HepG2 (cell line): ENCODE measurements around the gene KRT1. TPM values are rescaled to one million over a fixed set of nuclear protein-coding genes. Genes with fewer than 3 reads are reported as not detected.

Source experiments
- ATAC-seq: fragments of 200-7000 bp; cut with Tn5 transposase; 3 replicates; pipeline ENCODE4 v1.9.1; 2020; ENCODE audit warnings: mild to moderate bottlenecking, moderate library complexity
- BruUV-seq: library from RNA; stranded (reverse); fragments of 400-500 nt; replicated peaks from 2 replicates; lab custom pipeline; 2021; lab: Mats Ljungman, UMichigan
- CTCF ChIA-PET: fragments of 300-600 bp; formaldehyde crosslinking; extraction: SDS; loops from one replicate; lab custom pipeline; 2021; ENCODE audit warnings: low total read pairs, inconsistent platforms, low intra/inter-chr PET ratio; lab: Yijun Ruan, JAX
- POLR2A ChIA-PET: fragments of 350-600 bp; sonication (Branson Sonifier 250); formaldehyde crosslinking; loops from one replicate; lab custom pipeline; 2020; ENCODE audit warnings: antibody characterized with exemption, inconsistent platforms; lab: Yijun Ruan, JAX
- DNase-seq: peaks from one replicate; pipeline ENCODE4 v3.0.0-alpha.2; 2015; ENCODE audit warnings: low spot score
- FAIRE-seq: peaks from 3 replicates; lab custom pipeline; 2011; peaks lifted over from hg19 to GRCh38; lab: Jason Lieb, UNC
- H2AFZ ChIP-seq: one replicate; pipeline ENCODE4 v1.6.1; 2011; ENCODE audit warnings: low read length, inconsistent platforms
- H3K27ac ChIP-seq: fragments of 300-600 bp; 3 replicates; pipeline ENCODE4 v1.8.0; 2011; ENCODE audit warnings: mixed run types, mild to moderate bottlenecking, mixed read lengths, low read length, inconsistent platforms; ENCODE audit not compliant: insufficient read depth; ENCODE audit errors: extremely low read length
- H3K27me3 ChIP-seq, 2 experiments: fragments of 200-600 bp in 1 of 2; 2 replicates in 1 of 2; 3 replicates in 1 of 2; pipeline versions ENCODE4 v1.6.0 to v1.8.0; 2011; ENCODE audit warnings: low read length in 2 of 2, mild to moderate bottlenecking in 2 of 2, moderate library complexity in 2 of 2, inconsistent platforms in 1 of 2; ENCODE audit not compliant: insufficient read depth in 2 of 2, control insufficient read depth in 1 of 2
- H3K36me3 ChIP-seq, 2 experiments: fragments of 200-600 bp in 1 of 2; replicated peaks in 1 of 2; 2 replicates in 1 of 2; 3 replicates in 1 of 2; pipeline versions ENCODE4 v1.5.1 to v1.8.0; 2011; ENCODE audit warnings: low read length in 2 of 2, inconsistent platforms in 1 of 2; ENCODE audit not compliant: insufficient read depth in 2 of 2, control insufficient read depth in 1 of 2
- H3K4me1 ChIP-seq: 2 replicates; pipeline ENCODE4 v1.5.1; 2012; ENCODE audit warnings: low read length, inconsistent platforms; ENCODE audit not compliant: insufficient read depth
- H3K4me2 ChIP-seq: 2 replicates; pipeline ENCODE4 v1.6.0; 2011; ENCODE audit warnings: low read depth, low read length, inconsistent platforms
- H3K4me3 ChIP-seq, 3 experiments: fragments of 200-600 bp in 1 of 3; sonication (generic), shearing (Covaris generic) in 1 of 3; replicated peaks in 1 of 3; 2 replicates each; pipeline ENCODE4 v1.5.1; 2011 to 2016; ENCODE audit warnings: low read length in 3 of 3, inconsistent platforms in 2 of 3, low read depth in 2 of 3, mild to moderate bottlenecking in 2 of 3, control low read depth in 1 of 3, mixed read lengths in 1 of 3; ENCODE audit not compliant: insufficient read depth in 1 of 3
- H3K79me2 ChIP-seq: one replicate; pipeline ENCODE4 v1.6.1; 2011; ENCODE audit warnings: low read length, inconsistent platforms; ENCODE audit not compliant: insufficient read depth
- H3K9ac ChIP-seq: 2 replicates; pipeline ENCODE4 v1.6.0; 2011; ENCODE audit warnings: mild to moderate bottlenecking, low read depth, low read length, inconsistent platforms; ENCODE audit not compliant: insufficient read depth
- H3K9me3 ChIP-seq: 2 replicates; pipeline ENCODE4 v1.5.1; 2012; ENCODE audit warnings: mild to moderate bottlenecking, low read length
- H4K20me1 ChIP-seq: 2 replicates; pipeline ENCODE4 v1.6.0; 2011; ENCODE audit warnings: inconsistent platforms, mild to moderate bottlenecking, low read length, moderate library complexity; ENCODE audit not compliant: insufficient read depth
- ELF4 ChIP-seq: sonication (generic); formaldehyde crosslinking; IDR thresholded peaks from 2 replicates; pipeline ENCODE4 v1.5.0; 2020; ENCODE audit warnings: missing genetic modification reagents, mild to moderate bottlenecking, moderate library complexity, borderline replicate concordance
- FOXO1 ChIP-seq: sonication (generic); formaldehyde crosslinking; IDR thresholded peaks from 2 replicates; pipeline ENCODE4 v1.4.0; 2020; ENCODE audit warnings: missing genetic modification reagents
- HOXA5 ChIP-seq: sonication (generic); formaldehyde crosslinking; IDR thresholded peaks from 2 replicates; pipeline ENCODE4 v1.4.0; 2020; ENCODE audit warnings: missing genetic modification reagents
- KDM1A ChIP-seq: IDR thresholded peaks from 2 replicates; pipeline ENCODE4 v1.6.1; 2016; ENCODE audit warnings: missing compliant biosample characterization
- MED13 ChIP-seq: sonication (generic); formaldehyde crosslinking; IDR thresholded peaks from 2 replicates; pipeline ENCODE4 v1.5.0; 2020; ENCODE audit warnings: missing genetic modification reagents
- PHF21A ChIP-seq: sonication (generic); formaldehyde crosslinking; IDR thresholded peaks from 2 replicates; pipeline ENCODE4 v1.5.0; 2020; ENCODE audit warnings: mild to moderate bottlenecking, missing genetic modification reagents
- TAF1 ChIP-seq: sonication (generic); formaldehyde crosslinking; IDR thresholded peaks from 2 replicates; pipeline ENCODE4 v1.4.0; 2020; ENCODE audit warnings: missing genetic modification reagents
- ZBTB42 ChIP-seq: sonication (generic); formaldehyde crosslinking; IDR thresholded peaks from 2 replicates; pipeline ENCODE4 v1.5.0; 2020; ENCODE audit warnings: mild to moderate bottlenecking, missing genetic modification reagents
- ZC3H4 ChIP-seq: sonication (generic); formaldehyde crosslinking; IDR thresholded peaks from 2 replicates; pipeline ENCODE4 v1.4.0; 2020; ENCODE audit warnings: missing genetic modification reagents, borderline replicate concordance
- ZMYM4 ChIP-seq: sonication (generic); formaldehyde crosslinking; IDR thresholded peaks from 2 replicates; pipeline ENCODE4 v1.8.1; 2023; ENCODE audit warnings: mild to moderate bottlenecking, missing genetic modification reagents
- ZNF17 ChIP-seq: sonication (generic); formaldehyde crosslinking; IDR thresholded peaks from 2 replicates; pipeline ENCODE4 v1.5.0; 2020; ENCODE audit warnings: mild to moderate bottlenecking, missing genetic modification reagents
- ZNF644 ChIP-seq: IDR thresholded peaks from 2 replicates; pipeline ENCODE4 v1.6.1; 2016; ENCODE audit warnings: low read depth
- WGBS: methylation state at CpG from one replicate; pipeline ENCODE4 v1.1.6; 2017; ENCODE audit warnings: low lambda C conversion rate; 5-methylcytosine and 5-hydroxymethylcytosine counted together
- in situ Hi-C: cut with HindIII; loops from 2 replicates; pipeline ENCODE4 v1.10.0; 2017; ENCODE audit warnings: low pct_unique_long_range_greater_than_20kb; ENCODE audit not compliant: extremely low pct_ligation_motif_present
- intact Hi-C: fragments of 100-400 bp; cut with micrococcal nuclease; formaldehyde crosslinking; loops from one replicate; pipeline ENCODE4 v1.10.0; 2022; ENCODE audit not compliant: unreplicated experiment
- polyA plus RNA-seq, 8 experiments: library from polyadenylated mRNA; depleted of rRNA in 3 of 8; stranded (reverse) in 7 of 8; unstranded in 1 of 8; fragments of >200 nt; fragmentation: Illumina TruSeq in 4 of 8; extraction: Trizol in 4 of 8; gene quantifications; 2 replicates each; pipeline versions ENCODE4 v1.2.1 to v1.2.3, GENCODE V29; 2011 to 2016; ENCODE audit warnings: low read depth in 4 of 8, missing spikeins in 1 of 8, mixed read lengths in 1 of 8; ENCODE audit not compliant: insufficient read depth in 1 of 8
- total RNA-seq, 5 experiments: library from RNA; depleted of rRNA; stranded (reverse); fragments of >200 nt; fragmentation: Illumina TruSeq; extraction: Trizol; gene quantifications; 2 replicates each; pipeline ENCODE4 v1.2.3, GENCODE V29; 2016; ENCODE audit warnings: low read depth in 1 of 5
- TF ChIP-seq, protein P1 (sequence below): sonication (generic); formaldehyde crosslinking; IDR thresholded peaks from 2 replicates; pipeline ENCODE4 v1.4.0; 2020; ENCODE audit warnings: mild to moderate bottlenecking, missing genetic modification reagents, borderline replicate concordance
- TF ChIP-seq, protein P2 (sequence below): sonication (generic); formaldehyde crosslinking; IDR thresholded peaks from 2 replicates; pipeline ENCODE4 v1.5.0; 2020; ENCODE audit warnings: missing genetic modification reagents

Gene KRT1
- total and polyA plus RNA-seq, 2 of the 13 experiments (the other 11 are each of a cell fraction or from before 2014, with no cell fraction given), result not detected

DNA sequence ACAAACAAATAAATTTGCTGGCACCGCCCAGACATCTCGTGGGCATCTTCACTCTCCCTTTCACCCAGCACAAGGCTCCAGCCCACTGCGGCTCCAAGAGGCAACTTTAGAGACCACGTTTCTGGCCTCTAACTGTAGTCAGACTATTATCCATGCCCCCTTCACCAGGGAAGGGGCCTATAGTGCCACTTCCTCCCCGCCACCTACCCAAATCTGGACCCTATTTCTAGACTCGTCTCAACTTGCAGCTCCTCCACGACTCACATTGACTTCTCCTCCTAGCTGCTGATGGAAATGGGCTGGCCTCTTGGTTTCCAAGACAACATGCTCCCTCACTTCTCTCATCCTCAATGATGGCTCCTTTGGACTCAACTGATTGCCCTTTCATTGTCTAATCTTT lies 12.3 kb downstream of the KRT1 start:
- BruUV-seq, result no TSS peak
- WGBS, result 12% methylated on average over 7 of the region's 7 CpGs
- H2AFZ ChIP-seq, result no peak overlapping the region
- TF ChIP-seq MED13 (CRISPR knock-in tag), result no peak
- TF ChIP-seq KDM1A, result no peak
- no peak for TF ChIP-seq FOXO1
- TF ChIP-seq, protein P1, sequence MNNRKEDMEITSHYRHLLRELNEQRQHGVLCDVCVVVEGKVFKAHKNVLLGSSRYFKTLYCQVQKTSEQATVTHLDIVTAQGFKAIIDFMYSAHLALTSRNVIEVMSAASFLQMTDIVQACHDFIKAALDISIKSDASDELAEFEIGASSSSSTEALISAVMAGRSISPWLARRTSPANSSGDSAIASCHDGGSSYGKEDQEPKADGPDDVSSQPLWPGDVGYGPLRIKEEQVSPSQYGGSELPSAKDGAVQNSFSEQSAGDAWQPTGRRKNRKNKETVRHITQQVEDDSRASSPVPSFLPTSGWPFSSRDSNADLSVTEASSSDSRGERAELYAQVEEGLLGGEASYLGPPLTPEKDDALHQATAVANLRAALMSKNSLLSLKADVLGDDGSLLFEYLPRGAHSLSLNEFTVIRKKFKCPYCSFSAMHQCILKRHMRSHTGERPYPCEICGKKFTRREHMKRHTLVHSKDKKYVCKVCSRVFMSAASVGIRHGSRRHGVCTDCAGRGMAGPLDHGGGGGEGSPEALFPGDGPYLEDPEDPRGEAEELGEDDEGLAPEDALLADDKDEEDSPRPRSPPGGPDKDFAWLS (CRISPR knock-in tag), result no peak
- TF ChIP-seq, protein P2, sequence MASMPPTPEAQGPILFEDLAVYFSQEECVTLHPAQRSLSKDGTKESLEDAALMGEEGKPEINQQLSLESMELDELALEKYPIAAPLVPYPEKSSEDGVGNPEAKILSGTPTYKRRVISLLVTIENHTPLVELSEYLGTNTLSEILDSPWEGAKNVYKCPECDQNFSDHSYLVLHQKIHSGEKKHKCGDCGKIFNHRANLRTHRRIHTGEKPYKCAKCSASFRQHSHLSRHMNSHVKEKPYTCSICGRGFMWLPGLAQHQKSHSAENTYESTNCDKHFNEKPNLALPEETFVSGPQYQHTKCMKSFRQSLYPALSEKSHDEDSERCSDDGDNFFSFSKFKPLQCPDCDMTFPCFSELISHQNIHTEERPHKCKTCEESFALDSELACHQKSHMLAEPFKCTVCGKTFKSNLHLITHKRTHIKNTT (CRISPR knock-in tag), result no peak
- TF ChIP-seq HOXA5 (CRISPR knock-in tag), result no peak
- no peak for TF ChIP-seq ZMYM4 (CRISPR knock-in tag)
- TF ChIP-seq ELF4, result no peak
- TF ChIP-seq ZBTB42, result no peak
- TF ChIP-seq ZNF644 (CRISPR knock-in tag), result no peak
- TF ChIP-seq ZNF17, result no peak
- TF ChIP-seq TAF1 (CRISPR knock-in tag), result no peak
- no peak for TF ChIP-seq ZC3H4 (CRISPR knock-in tag)
- no peak for TF ChIP-seq PHF21A (CRISPR knock-in tag)
- H3K36me3 ChIP-seq, result no peaks in the 10 kb centered on the region
- no peak overlapping the region for H3K4me3 ChIP-seq
- no peaks in the 10 kb centered on the region for H3K79me2 ChIP-seq
- H3K4me2 ChIP-seq, result no peak overlapping the region
- ChIA-PET CTCF (no interaction called here), POLR2A (no interaction called here)
- intact Hi-C loops, result no loop called here
- no peaks in the 10 kb centered on the region for H3K9me3 ChIP-seq
- no peak for DNase-seq
- in situ Hi-C loops, result no loop called here
- H4K20me1 ChIP-seq, result no peaks in the 10 kb centered on the region
- no peak for ATAC-seq
- no peak overlapping the region for H3K9ac ChIP-seq
- H3K27ac ChIP-seq, result no peak overlapping the region
- no peaks in the 10 kb centered on the region for H3K4me1 ChIP-seq
- FAIRE-seq, result no peak
- H3K27me3 ChIP-seq, result no peaks in the 10 kb centered on the region; a peak in 2 of 5 replicates
